ENCODE results near the gene UBASH3B. TPM values are rescaled to one million over a fixed set of nuclear protein-coding genes. Genes with fewer than 3 reads are reported as not detected.
"Not testable (repeated sequence)": the region's sequence is repeated elsewhere in the genome, so short reads cannot be mapped to it uniquely, and the experiment has no call there.

The UBASH3B gene
- polyA plus RNA-seq, 5 donors, result 4.3 to 6.0 (median 4.5) TPM

- DNase-seq, result no peak
Observed at GRCh38 chr11:122851366-122851966, 195.9 kb downstream of the UBASH3B start.

GRCh38 chr11:122852074-122852795 lies 196.7 kb downstream of the UBASH3B start:
- DNase-seq, result no peak

GRCh38 chr11:122852796-122853160 lies 197.3 kb downstream of the UBASH3B start:
- no peak for DNase-seq

GRCh38 chr11:122853261-122853660 lies 197.7 kb downstream of the UBASH3B start:
- no peak for DNase-seq

GRCh38 chr11:122853971-122854446 lies 198.5 kb downstream of the UBASH3B start:
- DNase-seq, result peak; percentile 62 to 70

- no peak for DNase-seq
Observed at GRCh38 chr11:122861631-122862030, 206.1 kb downstream of the UBASH3B start.

- DNase-seq, result no peak
Observed at GRCh38 chr11:122862091-122862490, 206.6 kb downstream of the UBASH3B start.

- not testable (repeated sequence) for DNase-seq
Observed at GRCh38 chr11:122863154-122863553, 207.6 kb downstream of the UBASH3B start.

GRCh38 chr11:122863704-122864326 lies 208.3 kb downstream of the UBASH3B start:
- peak in 1 of 2 donors; percentile 39 for DNase-seq

Other genes starting within 250 kb of the UBASH3B start
- gene CRTAM, start 182.8 kb downstream of the UBASH3B start, polyA plus RNA-seq (ENCODE audit: insufficient read depth in 1 of 5, insufficient read length in 5 of 5, low replicate concordance in 1 of 5), result under 1 TPM; 0.09 to 0.50 (median 0.21) TPM
- gene JHY, start 227.0 kb downstream of the UBASH3B start, polyA plus RNA-seq (ENCODE audit: insufficient read depth in 1 of 5, insufficient read length in 5 of 5, low replicate concordance in 1 of 5), result 10 to 100 TPM in 1 of 5 donors, 1 to 10 TPM in 4; 5.8 to 10.4 (median 8.6) TPM